CD14-positive monocyte (primary cell): ENCODE measurements around the gene C16orf96. TPM values are rescaled to one million over a fixed set of nuclear protein-coding genes. Genes with fewer than 3 reads are reported as not detected.

Source experiments
- DNase-seq, 3 donors: peaks; one replicate each; pipeline ENCODE4 v3.0.0-alpha.2; 2011 to 2022
- H2AFZ ChIP-seq: 2 replicates; pipeline ENCODE4 v1.6.0; 2012; ENCODE audit warnings: mild to moderate bottlenecking, low read depth, low read length, inconsistent platforms; ENCODE audit not compliant: insufficient read depth, poor library complexity, severe bottlenecking
- H3K27ac ChIP-seq, 2 donors: 1 replicate in 1 of 2; 2 replicates in 1 of 2; pipeline ENCODE4 v1.5.1; 2012 to 2013; ENCODE audit warnings: low read length in 2 of 2, control low read depth in 1 of 2, inconsistent platforms in 1 of 2, low read depth in 1 of 2, mild to moderate bottlenecking in 1 of 2
- H3K27me3 ChIP-seq, 2 donors: one replicate each; pipeline versions ENCODE4 v1.6.0 to v1.6.1; 2011 to 2013; ENCODE audit warnings: low read length in 2 of 2; ENCODE audit not compliant: control insufficient read depth in 2 of 2, insufficient read depth in 2 of 2
- H3K36me3 ChIP-seq, 2 donors: replicated peaks in 1 of 2; 1 replicate in 1 of 2; 2 replicates in 1 of 2; pipeline versions ENCODE4 v1.5.1 to v1.6.1; 2012 to 2013; ENCODE audit warnings: low read length in 2 of 2, control low read depth in 1 of 2, inconsistent platforms in 1 of 2, mild to moderate bottlenecking in 1 of 2; ENCODE audit not compliant: insufficient read depth in 2 of 2, control insufficient read depth in 1 of 2
- H3K4me1 ChIP-seq, 2 donors: 1 replicate in 1 of 2; 2 replicates in 1 of 2; pipeline versions ENCODE4 v1.5.1 to v1.6.1; 2012 to 2013; ENCODE audit warnings: low read length in 2 of 2, control low read depth in 1 of 2, inconsistent platforms in 1 of 2, mild to moderate bottlenecking in 1 of 2, moderate library complexity in 1 of 2; ENCODE audit not compliant: insufficient read depth in 2 of 2, control insufficient read depth in 1 of 2
- H3K4me2 ChIP-seq: replicated peaks from 2 replicates; pipeline ENCODE3; 2012; ENCODE audit warnings: low read length, moderate library complexity, mild to moderate bottlenecking; ENCODE audit not compliant: poor library complexity, severe bottlenecking; ENCODE audit errors: extremely low read depth
- H3K4me3 ChIP-seq, 3 experiments: fragments of 200-600 bp in 1 of 3; sonication (generic) in 1 of 3; replicated peaks in 1 of 3; 1 replicate in 2 of 3; 2 replicates in 1 of 3; pipeline ENCODE4 v1.5.1; 2011 to 2013; ENCODE audit warnings: low read length in 3 of 3, mild to moderate bottlenecking in 3 of 3, control low read depth in 2 of 3, low read depth in 2 of 3, inconsistent platforms in 1 of 3, moderate library complexity in 1 of 3
- H3K79me2 ChIP-seq: 2 replicates; pipeline ENCODE4 v1.6.0; 2012; ENCODE audit warnings: mild to moderate bottlenecking, control low read depth, inconsistent platforms, low read length, moderate library complexity; ENCODE audit not compliant: insufficient read depth
- H3K9ac ChIP-seq: 2 replicates; pipeline ENCODE4 v1.6.0; 2017; ENCODE audit warnings: low read length, mild to moderate bottlenecking; ENCODE audit not compliant: insufficient read depth, poor library complexity, severe bottlenecking
- H3K9me3 ChIP-seq, 2 donors: replicated peaks in 1 of 2; 1 replicate in 1 of 2; 2 replicates in 1 of 2; pipeline versions ENCODE4 v1.5.1 to v1.6.1; 2012 to 2013; ENCODE audit warnings: low read length in 2 of 2, control low read depth in 1 of 2; ENCODE audit not compliant: control insufficient read depth in 1 of 2, insufficient read depth in 1 of 2
- H4K20me1 ChIP-seq: 2 replicates; pipeline ENCODE4 v1.6.0; 2012; ENCODE audit warnings: mild to moderate bottlenecking, low read length, control low read depth, moderate library complexity; ENCODE audit not compliant: insufficient read depth
- H3K27ac Mint-ChIP-seq, 7 donors: one replicate each; pipeline ENCODE4 v1.8.0; 2020; ENCODE audit warnings: mild to moderate bottlenecking in 7 of 7, mixed read lengths in 7 of 7, moderate library complexity in 6 of 7, inconsistent platforms in 2 of 7
- H3K27me3 Mint-ChIP-seq, 3 donors: one replicate each; pipeline ENCODE4 v1.8.0; 2021 to 2022; ENCODE audit warnings: low read depth in 3 of 3, mild to moderate bottlenecking in 3 of 3, mixed read lengths in 3 of 3, moderate library complexity in 3 of 3, inconsistent platforms in 1 of 3
- H3K36me3 Mint-ChIP-seq, 2 donors: one replicate each; pipeline ENCODE4 v1.8.0; 2020; ENCODE audit warnings: mixed read lengths in 2 of 2, inconsistent platforms in 1 of 2, mild to moderate bottlenecking in 1 of 2
- H3K4me1 Mint-ChIP-seq: one replicate; pipeline ENCODE4 v1.8.0; 2020; ENCODE audit warnings: mild to moderate bottlenecking, mixed read lengths
- H3K4me3 Mint-ChIP-seq, 2 donors: one replicate each; pipeline ENCODE4 v1.8.0; 2020; ENCODE audit warnings: mild to moderate bottlenecking in 2 of 2, mixed read lengths in 2 of 2, moderate library complexity in 1 of 2
- H3K9me3 Mint-ChIP-seq, 7 donors: one replicate each; pipeline ENCODE4 v1.8.0; 2020 to 2022; ENCODE audit warnings: mixed read lengths in 7 of 7, mild to moderate bottlenecking in 6 of 7, moderate library complexity in 6 of 7, inconsistent platforms in 2 of 7
- CTCF ChIP-seq: fragments of 200-600 bp; IDR thresholded peaks from one replicate; pipeline ENCODE4 v1.8.0; 2022; ENCODE audit warnings: antibody characterized with exemption, mild to moderate bottlenecking
- WGBS: methylation state at CpG from one replicate; pipeline ENCODE4 v1.1.5; 2013; ENCODE audit warnings: missing lambda C conversion rate; ENCODE audit not compliant: insufficient coverage; 5-methylcytosine and 5-hydroxymethylcytosine counted together
- intact Hi-C, 2 donors: fragments of 100-400 bp; cut with micrococcal nuclease; formaldehyde crosslinking; loops; one replicate each; pipeline versions ENCODE4 v1.15.0 to v1.15.1; 2023
- polyA plus RNA-seq, 3 donors: library from polyadenylated mRNA; depleted of rRNA in 1 of 3; unstranded in 2 of 3; stranded (reverse) in 1 of 3; fragments of 300-500 nt in 2 of 3; fragments of >200 nt in 1 of 3; fragmentation: Illumina TruSeq in 2 of 3; gene quantifications; 1 replicate in 2 of 3; 2 replicates in 1 of 3; pipeline ENCODE4 v1.2.3, GENCODE V29; 2012 to 2021

Gene C16orf96
- polyA plus RNA-seq, 3 donors, result 0.13 TPM; not detected in 2

DNA sequence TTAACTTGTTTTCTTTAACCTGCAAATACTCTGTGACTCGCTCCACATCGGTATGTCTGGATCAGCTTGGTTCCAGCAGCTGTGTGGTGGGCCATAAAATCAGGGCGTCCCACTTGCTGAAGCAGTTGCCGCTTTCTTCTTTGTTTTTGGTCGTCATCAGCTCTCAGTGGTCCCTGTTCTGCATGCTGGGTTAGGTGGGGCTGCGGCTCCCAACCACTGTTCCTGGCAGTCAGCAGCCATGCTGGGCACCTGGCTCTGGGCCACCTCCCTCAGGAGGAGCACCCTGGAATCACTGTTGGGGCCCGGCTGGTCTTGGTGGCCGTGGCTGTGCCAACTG is 91.5 kb downstream of the C16orf96 start:
- Histone ChIP-seq H3K79me2 (peaks cover 82% of the 10 kb centered on the region), H2AFZ (no peak overlapping the region), H3K27ac (no peak overlapping the region), H3K4me1 (peaks cover 4 to 11% of the 10 kb centered on the region in 2 donors), H3K36me3 (peaks cover 33 to 69% of the 10 kb centered on the region in 2 donors), H4K20me1 (peaks cover 97% of the 10 kb centered on the region), H3K27me3 (no peaks in the 10 kb centered on the region), H3K4me3 (no peak overlapping the region), H3K9me3 (peaks cover 0 to 3% of the 10 kb centered on the region in 2 donors), H3K4me2 (no peak overlapping the region), H3K9ac (no peak overlapping the region)
- Mint-ChIP-seq H3K27ac (peak overlapping the region in 2 of 7 donors; percentile 10 to 30), H3K36me3 (peaks cover 40 to 73% of the 10 kb centered on the region in 2 donors), H3K4me1 (peaks cover 9% of the 10 kb centered on the region), H3K27me3 (no peaks in the 10 kb centered on the region), H3K4me3 (no peak overlapping the region), H3K9me3 (no peaks in the 10 kb centered on the region)
- WGBS, result 100% methylated on average over 8 of the region's 8 CpGs
- no peak for DNase-seq
- intact Hi-C loops, result no loop called here
- TF ChIP-seq CTCF, result no peak

DNA sequence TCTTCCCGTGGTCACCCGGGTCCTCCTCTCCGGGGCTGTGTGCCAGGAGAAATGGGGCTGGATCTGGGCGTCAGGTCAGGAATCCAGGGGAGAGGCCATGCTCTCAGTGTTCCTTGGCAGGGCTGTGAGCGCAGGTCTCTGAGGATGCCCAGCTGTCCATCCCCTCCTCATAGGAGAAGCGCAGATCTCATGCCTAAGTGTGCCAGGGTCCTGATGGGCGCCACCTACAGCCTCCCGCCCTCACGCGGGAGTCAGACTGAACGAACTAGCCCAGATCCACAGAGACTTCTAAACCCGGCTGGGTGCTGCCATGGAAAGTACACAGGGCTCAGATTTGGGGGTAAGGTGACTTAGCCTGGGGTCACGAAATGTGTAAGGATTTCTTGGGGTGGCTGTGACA is 92.8 kb downstream of the C16orf96 start:
- Mint-ChIP-seq H3K9me3 (no peaks in the 10 kb centered on the region), H3K27ac (peak overlapping the region in 3 of 7 donors; percentile 19 to 89 (median 61)), H3K27me3 (no peaks in the 10 kb centered on the region), H3K4me3 (no peak overlapping the region), H3K4me1 (peaks cover 9% of the 10 kb centered on the region), H3K36me3 (peaks cover 47 to 81% of the 10 kb centered on the region in 2 donors)
- H3K36me3 ChIP-seq, result peaks cover 42 to 79% of the 10 kb centered on the region in 2 donors
- H3K9ac ChIP-seq, result no peak overlapping the region
- peaks cover 4 to 11% of the 10 kb centered on the region in 2 donors for H3K4me1 ChIP-seq
- TF ChIP-seq CTCF, result no peak
- H3K27me3 ChIP-seq, result no peaks in the 10 kb centered on the region
- H3K27ac ChIP-seq, result peak overlapping the region; percentile 6 to 44
- no peak overlapping the region for H3K4me2 ChIP-seq
- peaks cover 0 to 3% of the 10 kb centered on the region in 2 donors for H3K9me3 ChIP-seq
- H4K20me1 ChIP-seq, result peaks cover 92% of the 10 kb centered on the region
- no peak for DNase-seq
- H3K4me3 ChIP-seq, result no peak overlapping the region
- 95% methylated on average over 12 of the region's 13 CpGs for WGBS
- intact Hi-C loops, result no loop called here
- H2AFZ ChIP-seq, result no peak overlapping the region
- H3K79me2 ChIP-seq, result peaks cover 69% of the 10 kb centered on the region
